Cerebellar nuclear complex (tissue), 1 donor: ENCODE data around the gene MTFMT.
"Not testable (repeated sequence)": the region's sequence is repeated elsewhere in the genome, so short reads cannot be mapped to it uniquely, and the experiment has no call there.

ENCODE experiments used
- DNase-seq, 2 experiments: peaks; one replicate each; lab custom pipeline; 2025; lab: John Stamatoyannopoulos, UW

The MTFMT gene

DNA sequence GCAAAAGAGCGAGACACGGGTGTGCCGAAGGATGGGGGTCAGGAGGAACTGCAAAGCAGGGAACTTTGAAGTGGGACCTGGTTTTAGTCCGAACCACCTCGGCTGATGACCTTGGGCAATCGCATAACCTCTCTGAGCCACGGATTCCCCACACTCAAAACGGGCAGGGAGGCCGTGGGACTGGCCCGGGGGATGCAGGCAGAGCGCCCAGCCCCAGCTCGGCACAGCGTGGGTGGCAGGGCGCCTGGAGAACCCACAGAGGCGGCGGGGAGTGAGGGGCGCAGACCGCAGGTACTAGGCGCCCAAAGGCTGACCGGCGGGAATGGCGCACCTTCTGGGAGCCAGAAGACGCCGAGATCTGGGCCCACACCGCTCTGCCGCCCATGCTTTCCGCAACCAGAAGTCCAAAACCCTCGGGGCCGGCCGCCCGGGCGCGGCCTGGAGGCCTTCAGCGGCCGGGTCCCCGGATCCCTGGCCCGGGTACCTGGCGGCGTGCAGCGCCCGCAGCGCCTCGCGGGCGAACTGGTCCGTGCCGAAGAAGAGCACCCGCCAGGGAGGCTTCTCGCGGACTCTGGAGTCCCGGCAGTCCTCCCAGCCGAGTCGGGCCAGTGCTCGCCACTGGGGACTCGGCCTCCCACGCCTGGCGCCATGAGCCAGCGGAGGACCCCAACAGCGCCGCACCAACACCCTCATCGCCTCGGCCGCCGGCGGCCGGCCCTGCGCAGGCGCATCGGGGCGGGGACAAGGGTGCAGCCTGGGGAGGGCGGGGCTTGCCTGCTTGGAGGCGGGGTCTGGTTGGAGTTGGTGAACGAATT, at the start of gene MTFMT:
Gene MTFMT, minus strand, starts transcription at position 719 of the 815 bp plus-strand sequence. Its CDS starts 26 bp downstream, at position 693.
- peak; percentile 12 to 40 for DNase-seq

DNA sequence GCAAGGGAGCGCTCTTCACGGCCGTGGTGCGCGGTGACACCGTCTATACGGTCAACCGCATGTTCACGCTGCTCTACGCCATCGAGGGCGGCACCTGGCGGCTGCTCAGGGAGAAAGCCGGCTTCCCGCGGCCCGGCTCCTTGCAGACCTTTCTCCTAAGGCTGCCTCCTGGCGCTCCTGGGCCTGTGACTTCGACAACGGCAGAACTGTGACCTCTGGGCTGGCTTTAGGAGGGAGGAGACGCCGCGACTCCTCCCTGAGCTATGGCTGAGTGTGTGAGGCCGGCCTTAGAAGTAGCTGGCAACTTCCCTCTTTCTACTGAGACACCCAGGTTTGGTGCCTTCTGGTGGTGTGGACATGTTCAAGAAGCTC, 48.5 kb upstream of the MTFMT start:
- no peak for DNase-seq

- DNase-seq = no peak
Measured at GRCh38 chr15:65077291-65077980, 48.0 kb upstream of the MTFMT start.

DNA sequence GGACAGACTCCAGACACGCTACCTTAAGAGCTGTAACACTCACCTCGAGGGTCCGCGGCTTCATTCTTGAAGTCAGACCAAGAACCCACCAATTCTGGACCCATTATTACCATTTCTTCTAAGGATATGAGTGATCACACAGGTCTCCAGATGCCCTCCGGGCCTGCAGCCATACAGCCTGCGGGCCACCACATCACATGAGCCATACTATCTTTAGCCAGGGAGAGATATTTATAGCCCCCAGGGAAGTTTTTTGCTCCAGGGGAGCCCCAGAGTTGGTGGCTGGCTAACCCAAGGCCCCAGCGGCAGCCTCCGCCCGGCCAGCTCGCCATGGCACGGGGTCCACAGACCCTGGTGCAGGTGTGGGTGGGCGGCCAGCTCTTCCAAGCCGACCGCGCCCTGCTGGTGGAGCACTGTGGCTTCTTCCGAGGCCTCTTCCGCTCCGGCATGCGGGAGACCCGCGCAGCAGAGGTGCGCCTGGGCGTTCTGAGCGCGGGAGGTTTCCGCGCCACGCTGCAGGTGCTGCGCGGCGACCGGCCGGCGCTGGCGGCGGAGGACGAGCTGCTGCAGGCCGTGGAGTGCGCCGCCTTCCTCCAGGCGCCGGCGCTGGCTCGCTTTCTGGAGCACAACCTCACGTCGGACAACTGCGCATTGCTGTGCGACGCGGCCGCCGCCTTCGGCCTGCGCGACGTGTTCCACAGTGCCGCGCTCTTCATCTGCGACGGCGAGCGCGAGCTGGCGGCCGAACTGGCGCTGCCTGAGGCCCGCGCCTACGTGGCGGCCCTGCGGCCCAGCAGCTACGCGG, 47.2 kb upstream of the MTFMT start, which contains the start of gene KBTBD13:
Gene KBTBD13, plus strand, starts transcription at position 261 of the 805 bp plus-strand sequence. Its CDS starts 70 bp downstream, at position 331.
- no peak for DNase-seq

- DNase-seq = not testable (repeated sequence)
Measured at GRCh38 chr15:65075607-65076395, 46.4 kb upstream of the MTFMT start.

GRCh38 chr15:65074946-65075345, 45.5 kb upstream of the MTFMT start:
- not testable (repeated sequence) for DNase-seq

DNA sequence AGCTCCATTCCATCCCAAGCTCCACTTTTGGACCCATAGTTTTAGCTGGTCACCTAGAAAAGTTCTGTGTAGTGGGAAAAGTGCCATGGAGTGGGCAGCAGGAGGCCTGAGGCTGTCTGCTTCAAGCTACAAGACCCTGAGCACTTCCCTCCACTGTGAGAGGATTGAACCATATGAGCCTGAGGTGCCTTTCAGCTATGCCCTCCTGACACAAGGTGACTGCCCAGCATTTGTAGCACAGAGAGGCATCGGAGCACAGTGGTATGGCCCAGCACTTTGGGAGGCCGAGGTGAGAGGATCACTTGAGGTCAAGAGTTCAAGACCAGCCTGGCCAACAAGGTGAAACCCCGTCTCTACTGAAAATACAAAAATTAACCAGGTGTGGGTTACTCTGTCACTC, 43.2 kb upstream of the MTFMT start:
- no peak for DNase-seq

- no peak for DNase-seq
Measured at GRCh38 chr15:65072027-65072426, 42.6 kb upstream of the MTFMT start.

GRCh38 chr15:65071381-65071811, 42.0 kb upstream of the MTFMT start:
- DNase-seq = no peak

DNA sequence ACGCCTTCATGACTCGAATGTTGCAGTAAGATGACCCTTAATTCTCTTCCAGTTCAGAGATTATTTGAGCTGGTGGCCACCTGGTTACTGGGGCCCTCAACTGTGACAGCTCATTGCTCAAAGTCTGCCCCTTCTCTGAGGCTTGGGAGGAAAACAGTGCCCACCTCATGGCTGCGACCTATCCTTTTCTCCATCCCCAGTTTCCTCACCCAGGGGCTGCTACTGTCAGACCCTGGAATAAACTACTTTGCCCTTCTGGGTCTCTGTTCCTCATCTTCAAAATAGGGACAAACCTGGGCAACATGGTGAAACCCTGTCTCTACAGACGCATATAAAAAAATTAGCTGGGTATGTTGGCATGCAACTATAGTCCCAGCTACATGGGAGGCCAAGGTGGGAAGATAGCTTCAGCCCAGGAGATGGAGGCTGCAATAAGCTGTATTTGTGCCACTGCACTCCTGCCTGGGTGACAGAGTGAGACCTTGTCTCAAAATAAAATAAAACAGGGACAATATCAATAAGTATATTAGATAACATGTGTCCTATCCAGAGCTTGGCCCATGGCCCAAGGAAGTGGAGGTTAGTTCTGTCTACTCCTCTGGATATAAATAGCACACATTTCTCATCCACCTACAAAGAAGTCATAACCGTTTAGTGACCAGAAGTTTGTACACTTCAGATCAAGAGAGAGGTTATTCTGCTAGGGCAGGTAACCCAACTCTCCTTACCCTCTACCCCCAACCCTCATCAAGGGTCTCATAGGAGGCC, 40.5 kb upstream of the MTFMT start:
- DNase-seq = no peak

- no peak for DNase-seq
Measured at GRCh38 chr15:65069179-65069578, 39.7 kb upstream of the MTFMT start.

DNA sequence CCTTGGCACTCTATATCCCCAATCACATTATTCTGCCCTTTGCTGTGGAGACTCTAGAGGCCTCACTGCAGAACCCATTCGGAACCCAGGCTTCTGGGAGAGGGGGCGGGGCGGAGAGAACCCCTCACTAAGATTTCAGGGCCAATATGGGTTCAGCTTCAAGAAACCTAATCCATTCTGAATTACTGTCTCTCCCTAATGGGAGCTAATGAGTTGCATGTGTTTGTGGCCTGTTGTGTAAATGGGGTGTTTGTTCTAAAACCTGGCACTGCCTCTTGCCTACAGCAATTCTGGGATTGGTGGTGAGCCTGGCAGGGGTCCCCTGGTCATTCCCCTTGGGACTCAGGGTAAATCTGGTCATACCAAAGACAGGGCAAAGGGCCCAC, 39.0 kb upstream of the MTFMT start:
- no peak for DNase-seq

GRCh38 chr15:65067645-65068402, 38.4 kb upstream of the MTFMT start, which contains the start of gene RASL12:
Gene RASL12 (minus strand): TSS chr15:65067991. CDS start chr15:65067835, 156 bp downstream.
- DNase-seq = no peak

DNA sequence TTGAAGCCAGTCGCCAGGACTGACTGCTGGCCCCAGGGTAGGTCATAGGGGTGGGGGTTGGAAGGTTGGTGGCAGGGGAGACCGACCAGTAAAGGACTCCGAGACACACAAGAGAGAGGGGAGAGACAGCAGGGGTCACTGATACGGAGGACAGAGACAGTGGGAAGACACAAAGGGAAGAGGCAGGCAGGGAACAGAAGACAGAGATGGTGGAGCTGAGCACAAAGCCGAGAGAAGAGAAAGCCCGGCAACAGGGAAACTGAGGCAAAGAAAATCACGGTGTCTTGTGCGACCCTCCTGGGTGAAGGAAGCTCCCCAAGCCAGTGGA, 37.8 kb upstream of the MTFMT start:
- no peak for DNase-seq

DNA sequence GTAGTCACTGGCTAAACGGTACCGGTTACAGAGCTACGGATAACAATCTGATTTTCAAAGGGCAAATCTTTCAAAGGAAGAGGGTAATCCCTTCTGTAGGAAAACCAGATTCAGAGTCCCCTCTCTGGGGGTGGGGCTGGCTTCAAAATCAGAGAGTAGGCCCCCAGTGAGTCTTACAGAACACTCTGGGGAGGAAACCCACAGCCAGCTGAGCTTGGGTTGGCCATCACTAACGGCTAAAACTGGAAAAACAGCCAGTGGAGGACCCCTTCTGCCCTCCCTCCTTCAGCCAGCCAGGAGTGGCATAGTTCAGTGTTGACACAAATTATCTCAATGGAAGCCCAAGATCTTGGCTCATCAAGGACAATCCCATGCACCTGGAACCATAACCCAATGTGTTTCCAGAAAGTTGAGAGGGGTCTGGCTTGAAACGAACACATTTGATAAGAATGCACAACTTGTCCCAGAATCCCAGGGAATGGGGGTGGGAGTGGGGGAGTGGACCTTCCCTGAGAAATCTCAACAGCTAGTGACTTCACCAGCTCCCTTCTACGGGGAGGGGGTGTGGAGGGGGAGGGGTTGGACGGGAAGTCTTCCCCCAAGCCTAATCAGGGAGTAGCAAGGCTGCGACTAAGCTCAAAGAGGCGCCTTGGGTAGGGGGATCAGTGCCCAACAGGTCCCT, 37.3 kb upstream of the MTFMT start:
- no peak for DNase-seq

- DNase-seq = no peak
Measured at GRCh38 chr15:65066001-65066634, 36.7 kb upstream of the MTFMT start.

DNA sequence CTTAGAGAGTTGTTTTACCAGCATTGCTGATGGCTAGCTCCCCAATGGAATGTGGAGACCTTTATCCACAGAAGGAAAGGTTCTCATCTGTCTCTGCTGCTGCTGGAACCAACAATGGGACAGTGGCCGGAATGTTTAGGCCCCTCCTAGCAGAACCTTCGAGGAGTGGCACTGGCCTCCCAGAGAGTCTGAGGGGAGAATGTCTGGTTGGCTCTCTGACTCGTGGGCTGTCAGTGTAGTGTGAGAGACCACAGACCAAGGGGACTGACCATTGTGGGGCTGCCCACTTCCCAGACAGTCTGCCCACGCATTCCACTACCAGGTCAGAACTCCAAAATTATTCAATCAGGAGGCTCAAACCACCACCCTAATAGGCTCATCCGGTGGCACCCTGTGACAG, 33.3 kb upstream of the MTFMT start:
- DNase-seq = no peak

DNA sequence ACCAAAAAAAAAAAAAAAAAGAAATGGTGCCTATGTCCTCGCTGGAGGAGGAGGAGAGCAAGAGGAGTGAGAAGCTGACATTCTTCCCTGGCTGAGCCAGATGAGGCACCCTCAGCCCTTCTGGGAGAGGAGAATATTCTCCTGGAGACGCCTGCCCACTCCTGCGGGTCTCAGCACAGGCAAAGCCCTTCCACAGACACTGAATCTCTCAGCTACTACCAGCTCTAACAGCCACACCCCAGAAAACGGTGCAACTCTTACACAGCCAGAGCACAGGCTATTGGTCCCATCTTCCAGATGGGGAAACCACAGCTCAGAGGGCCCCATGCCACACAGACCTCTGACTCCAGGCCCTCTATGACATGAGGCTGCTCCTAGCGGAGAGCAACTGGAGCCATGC, 32.6 kb upstream of the MTFMT start:
- DNase-seq = no peak
